Measurements from ENCODE around the gene TMEM43.
A peak's percentile ranks its signal among the peaks of the same experiment; 100 is the strongest.

The TMEM43 gene

GRCh38 chr3:14138878-14139655, 14.2 kb downstream of the TMEM43 start:
- no peak for DNase-seq

GRCh38 chr3:14139771-14140170, 14.9 kb downstream of the TMEM43 start:
- no peak for DNase-seq

GRCh38 chr3:14140668-14141067, 15.8 kb downstream of the TMEM43 start:
- no peak for DNase-seq

GRCh38 chr3:14141144-14141543, 16.3 kb downstream of the TMEM43 start:
- DNase-seq = no peak

- DNase-seq = no peak
Measured at GRCh38 chr3:14141602-14142341, 16.9 kb downstream of the TMEM43 start.

GRCh38 chr3:14142567-14143270, 17.9 kb downstream of the TMEM43 start:
- DNase-seq = no peak

GRCh38 chr3:14143271-14144225, 18.7 kb downstream of the TMEM43 start:
- DNase-seq = no peak

- peak; percentile 42 for DNase-seq
Measured at GRCh38 chr3:14144423-14145075, 19.7 kb downstream of the TMEM43 start.

GRCh38 chr3:14145236-14145635, 20.4 kb downstream of the TMEM43 start:
- no peak for DNase-seq

- DNase-seq = no peak
Measured at GRCh38 chr3:14145670-14146380, 21.0 kb downstream of the TMEM43 start.

GRCh38 chr3:14146381-14147065, 21.7 kb downstream of the TMEM43 start:
- DNase-seq = no peak

- no peak for DNase-seq
Measured at GRCh38 chr3:14147066-14147435, 22.2 kb downstream of the TMEM43 start.

- no peak for DNase-seq
Measured at GRCh38 chr3:14147617-14148016, 22.8 kb downstream of the TMEM43 start.

- DNase-seq = no peak
Measured at GRCh38 chr3:14148041-14148985, 23.5 kb downstream of the TMEM43 start.

GRCh38 chr3:14150078-14150477, 25.2 kb downstream of the TMEM43 start:
- DNase-seq = no peak

GRCh38 chr3:14150491-14151230, 25.8 kb downstream of the TMEM43 start:
- DNase-seq = no peak

- DNase-seq = no peak
Measured at GRCh38 chr3:14151471-14152083, 26.7 kb downstream of the TMEM43 start.

- DNase-seq = no peak
Measured at GRCh38 chr3:14152233-14152962, 27.5 kb downstream of the TMEM43 start.
